Measurements from ENCODE around the gene SMG9. TPM values are rescaled to one million over a fixed set of nuclear protein-coding genes. Genes with fewer than 3 reads are reported as not detected.
A peak's percentile ranks its signal among the peaks of the same experiment; 100 is the strongest.

The SMG9 gene
- polyA plus RNA-seq, 1 experiment: 9.2 TPM

- Histone ChIP-seq H3K27ac (ENCODE audit: low read depth, low read length) (no peak overlapping the region), H3K9me3 (ENCODE audit: control insufficient read depth, insufficient read depth, low read length) (peaks cover 12% of the 10 kb centered on the region), H3K27me3 (ENCODE audit: control insufficient read depth, insufficient read depth, low read length) (peaks cover 3% of the 10 kb centered on the region), H3K4me3 (ENCODE audit: low read depth, low read length) (no peak overlapping the region)
- no peak for DNase-seq (ENCODE audit: low read depth, low spot score)
- ChIA-PET CTCF (interaction anchor here (0.5 to 0.6 kb wide), 2 partner anchors 37 to 58 kb away, joined by 4 to 6 read pairs; partner anchors contain the start of gene PLAUR), POLR2A (no interaction called here)
- TF ChIP-seq CTCF (IDR thresholded peaks at IDR 0.05; ENCODE audit: low read depth, low read length): no peak
Observed at GRCh38 chr19:43707158-43707712, 47.5 kb downstream of the SMG9 start.

- Histone ChIP-seq H3K27me3 (ENCODE audit: control insufficient read depth, insufficient read depth, low read length) (peaks cover 3% of the 10 kb centered on the region), H3K27ac (ENCODE audit: low read depth, low read length) (no peak overlapping the region), H3K9me3 (ENCODE audit: control insufficient read depth, insufficient read depth, low read length) (peaks cover 12% of the 10 kb centered on the region), H3K4me3 (ENCODE audit: low read depth, low read length) (no peak overlapping the region)
- no peak for DNase-seq (ENCODE audit: low read depth, low spot score)
- TF ChIP-seq CTCF (IDR thresholded peaks at IDR 0.05; ENCODE audit: low read depth, low read length): no peak
- ChIA-PET POLR2A (no interaction called here), CTCF (no interaction called here)
Observed at GRCh38 chr19:43705729-43706128, 49.0 kb downstream of the SMG9 start.

DNA sequence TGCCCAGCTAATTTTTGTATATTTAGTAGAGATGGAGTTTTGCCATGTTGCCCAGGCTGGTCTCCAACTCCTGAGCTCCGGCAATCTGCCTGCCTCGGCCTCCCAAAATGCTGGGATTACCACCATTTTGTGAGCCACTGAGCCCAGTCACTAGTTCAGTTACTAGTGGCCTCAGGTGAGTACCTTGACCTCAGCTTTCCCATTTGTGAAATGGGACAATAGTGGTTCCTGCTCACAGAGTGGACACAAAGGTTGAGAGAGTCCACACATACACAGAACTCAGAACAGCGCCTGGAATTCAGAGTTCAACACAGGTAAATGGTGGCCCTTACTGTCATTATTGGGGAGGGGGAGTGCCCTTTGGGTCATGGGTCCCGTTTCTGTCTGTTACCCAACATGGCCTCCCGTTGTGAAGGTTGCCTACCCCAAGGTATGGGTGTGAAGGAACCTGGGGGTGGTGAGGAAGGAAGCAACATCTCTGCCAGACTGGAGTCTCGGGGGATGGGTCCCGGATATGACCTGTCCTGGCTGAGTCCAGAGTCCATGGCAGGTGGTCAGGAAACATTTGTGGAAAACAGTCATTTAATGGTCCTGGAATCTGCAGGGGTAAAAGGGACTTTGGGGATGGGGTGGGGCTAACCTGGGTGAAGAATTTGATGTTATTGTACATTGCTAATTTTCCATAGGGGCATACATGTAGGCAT is 50.6 kb downstream of the SMG9 start:
- H3K27ac ChIP-seq (ENCODE audit: low read depth, low read length): no peak overlapping the region
- H3K9me3 ChIP-seq (ENCODE audit: control insufficient read depth, insufficient read depth, low read length): peaks cover 9% of the 10 kb centered on the region
- DNase-seq (ENCODE audit: low read depth, low spot score): no peak
- H3K4me3 ChIP-seq (ENCODE audit: low read depth, low read length): no peak overlapping the region
- no peak for TF ChIP-seq CTCF (IDR thresholded peaks at IDR 0.05; ENCODE audit: low read depth, low read length)
- ChIA-PET CTCF (interaction anchor here (0.6 to 0.9 kb wide), 2 partner anchors 41 to 519 kb away, joined by 3 read pairs; no protein-coding TSS in a partner anchor), POLR2A (no interaction called here)
- peaks cover 3% of the 10 kb centered on the region for H3K27me3 ChIP-seq (ENCODE audit: control insufficient read depth, insufficient read depth, low read length)

DNA sequence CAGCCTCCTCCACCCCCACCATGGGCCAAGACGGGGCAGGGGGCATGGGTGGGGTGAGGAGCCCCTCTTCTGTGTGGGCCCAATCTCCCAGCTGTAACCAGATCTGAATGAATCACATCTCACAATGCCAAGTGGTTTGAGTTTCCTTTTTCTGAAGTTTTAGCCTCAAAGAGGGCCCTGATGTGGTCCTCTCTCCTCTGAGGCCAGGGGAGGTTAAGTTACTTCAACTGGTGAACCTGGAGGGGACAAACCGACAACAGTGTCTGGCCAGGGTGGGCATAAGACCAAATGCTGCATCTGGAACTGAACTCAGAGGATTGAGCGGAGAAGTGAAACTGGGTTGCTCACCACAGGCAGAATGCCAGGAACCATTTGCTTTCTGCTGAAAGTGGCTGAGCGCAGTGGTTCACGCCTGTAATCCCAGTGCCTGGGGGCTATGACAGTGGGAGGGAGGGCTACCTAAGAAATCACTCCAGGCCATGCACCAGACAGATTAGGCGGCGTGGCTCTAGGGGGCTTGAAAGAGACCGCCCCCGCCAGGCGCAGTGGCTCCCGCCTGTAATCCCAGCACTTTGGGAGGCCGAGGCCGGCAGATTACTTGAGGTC is 54.3 kb downstream of the SMG9 start:
- Histone ChIP-seq H3K4me3 (ENCODE audit: low read depth, low read length) (no peak overlapping the region), H3K27me3 (ENCODE audit: control insufficient read depth, insufficient read depth, low read length) (peaks cover 5% of the 10 kb centered on the region), H3K9me3 (ENCODE audit: control insufficient read depth, insufficient read depth, low read length) (peaks cover 7% of the 10 kb centered on the region; the same call in 1 of the 2 replicates), H3K27ac (ENCODE audit: low read depth, low read length) (peak overlapping the region; percentile 95)
- peak; percentile 47 for DNase-seq (ENCODE audit: low read depth, low spot score)
- ChIA-PET CTCF (no interaction called here), POLR2A (interaction anchor here (3.6 kb wide), 1 partner anchor 31 kb away, joined by 17 read pairs; the partner anchor contains the start of gene PLAUR)
- no peak for TF ChIP-seq CTCF (IDR thresholded peaks at IDR 0.05; ENCODE audit: low read depth, low read length)
